A549 (cell line): ENCODE data around the gene KDM8. TPM values are rescaled to one million over a fixed set of nuclear protein-coding genes. Genes with fewer than 3 reads are reported as not detected.

ENCODE experiments used
- ATAC-seq, 2 experiments: fragments of 200-7000 bp in 1 of 2; fragments of >200 bp in 1 of 2; cut with Nextera tagmentation in 1 of 2; cut with Tn5 transposase in 1 of 2; 3 replicates each; pipeline versions ENCODE4 v1.8.0 to v1.9.1; 2018 to 2020; ENCODE audit warnings: mild to moderate bottlenecking in 1 of 2, moderate library complexity in 1 of 2
- CTCF ChIA-PET: fragments of 300-600 bp; sonication (Branson Sonifier 250); formaldehyde crosslinking; extraction: SDS; loops from one replicate; lab custom pipeline; 2021; ENCODE audit warnings: antibody characterized with exemption, inconsistent platforms; lab: Yijun Ruan, JAX
- POLR2A ChIA-PET: fragments of 350-600 bp; formaldehyde crosslinking; extraction: SDS; loops from one replicate; lab custom pipeline; 2021; ENCODE audit warnings: antibody characterized with exemption, inconsistent platforms; lab: Yijun Ruan, JAX
- DNase-seq, 2 experiments: peaks; one replicate each; pipeline versions ENCODE4 v3.0.0 to v3.0.0-alpha.2; 2011 to 2016; ENCODE audit warnings: low read depth in 1 of 2, low spot score in 1 of 2
- FAIRE-seq: peaks from 2 replicates; lab custom pipeline; 2011; peaks lifted over from hg19 to GRCh38; lab: Jason Lieb, UNC
- H3K27ac ChIP-seq, 2 experiments: fragments of >200 bp; sonication (Bioruptor Twin); formaldehyde crosslinking; 3 replicates each; pipeline ENCODE4 v1.5.1; 2016 to 2017
- H3K4me1 ChIP-seq: fragments of >200 bp; sonication (Bioruptor Twin); formaldehyde crosslinking; 3 replicates; pipeline ENCODE4 v1.6.1; 2016
- H3K4me2 ChIP-seq: fragments of >200 bp; sonication (Bioruptor Twin); formaldehyde crosslinking; 3 replicates; pipeline ENCODE4 v1.6.1; 2016
- H3K4me3 ChIP-seq: fragments of >200 bp; sonication (Bioruptor Twin); formaldehyde crosslinking; 3 replicates; pipeline ENCODE4 v1.5.1; 2016
- H3K9me3 ChIP-seq: fragments of >200 bp; sonication (Bioruptor Twin); formaldehyde crosslinking; 3 replicates; pipeline ENCODE4 v1.6.1; 2016
- BHLHE40 ChIP-seq: IDR thresholded peaks from 2 replicates; pipeline ENCODE4 v1.6.1; 2012; ENCODE audit warnings: low read depth, low read length, inconsistent platforms
- CBX8 ChIP-seq: fragments of 200-600 bp; sonication (generic); IDR thresholded peaks from 2 replicates; pipeline ENCODE4 v1.6.1; 2016
- CHD4 ChIP-seq: fragments of 200-600 bp; sonication (generic); IDR thresholded peaks from 2 replicates; pipeline ENCODE4 v1.6.1; 2016; ENCODE audit warnings: antibody characterized with exemption, mild to moderate bottlenecking, borderline replicate concordance
- EHMT2 ChIP-seq: fragments of 200-600 bp; sonication (generic); IDR thresholded peaks from 2 replicates; pipeline ENCODE4 v1.6.1; 2016; ENCODE audit warnings: antibody characterized with exemption, low read depth, mild to moderate bottlenecking, moderate library complexity
- EP300 ChIP-seq, 2 experiments: fragments of >200 bp; sonication (Bioruptor Twin); formaldehyde crosslinking; IDR thresholded peaks; 2 replicates in 1 of 2; 3 replicates in 1 of 2; pipeline ENCODE4 v1.6.1; 2016 to 2017
- HOXA7 ChIP-seq: fragments of 250-450 bp; sonication (Bioruptor Pico); IDR thresholded peaks from 2 replicates; pipeline ENCODE4 v1.5.0; 2020; ENCODE audit warnings: mild to moderate bottlenecking, moderate library complexity
- JUN ChIP-seq, 2 experiments: fragments of >200 bp; sonication (Bioruptor Twin); formaldehyde crosslinking; IDR thresholded peaks; 2 replicates in 1 of 2; 3 replicates in 1 of 2; pipeline ENCODE4 v1.6.1; 2016 to 2017
- KDM5A ChIP-seq: fragments of 200-600 bp; sonication (generic); IDR thresholded peaks from 2 replicates; pipeline ENCODE4 v1.6.1; 2016; ENCODE audit warnings: antibody characterized with exemption, mild to moderate bottlenecking
- MAFK ChIP-seq: fragments of 450-650 bp; IDR thresholded peaks from 2 replicates; pipeline ENCODE4 v1.6.1; 2014; ENCODE audit not compliant: partially characterized antibody
- MAZ ChIP-seq: fragments of 150-350 bp; IDR thresholded peaks from 2 replicates; pipeline ENCODE4 v1.6.1; 2014; ENCODE audit warnings: antibody characterized with exemption, low read depth, low read length, borderline replicate concordance
- MYC ChIP-seq: IDR thresholded peaks from 2 replicates; pipeline ENCODE4 v1.6.1; 2012; ENCODE audit warnings: mild to moderate bottlenecking, inconsistent platforms, low read length, improper control_type of control experiment, borderline replicate concordance
- POLR2AphosphoS2 ChIP-seq: conservative IDR thresholded peaks from 2 replicates; pipeline ENCODE4 v1.6.1; 2012; ENCODE audit warnings: low read length, improper control_type of control experiment, inconsistent platforms
- RFX5 ChIP-seq: fragments of 450-650 bp; IDR thresholded peaks from 2 replicates; pipeline ENCODE4 v1.7.1; 2014; ENCODE audit warnings: antibody characterized with exemption, mild to moderate bottlenecking, moderate library complexity
- WGBS: methylation state at CpG from one replicate; pipeline ENCODE4 v1.1.6; 2017; ENCODE audit errors: missing lambda C conversion rate; 5-methylcytosine and 5-hydroxymethylcytosine counted together
- polyA plus RNA-seq, 4 experiments: library from polyadenylated mRNA; depleted of rRNA in 3 of 4; stranded (reverse); fragments of >200 nt; fragmentation: RNase III in 1 of 4; extraction: RNeasy Plus Mini Kit Qiagen cat#74134 plus additional on column Dnase treatment in 1 of 4; gene quantifications; 2 replicates in 3 of 4; 3 replicates in 1 of 4; pipeline ENCODE4 v1.2.3, GENCODE V29; 2011 to 2017
- TF ChIP-seq, protein P1 (sequence below): fragments of 250-450 bp; sonication (Bioruptor Pico); IDR thresholded peaks from 2 replicates; pipeline ENCODE4 v1.5.0; 2020; ENCODE audit warnings: low read depth, mild to moderate bottlenecking, moderate library complexity
- TF ChIP-seq, protein P2 (sequence below): fragments of 250-450 bp; sonication (Bioruptor Pico); IDR thresholded peaks from 2 replicates; pipeline ENCODE4 v1.5.0; 2021; ENCODE audit warnings: mild to moderate bottlenecking, moderate library complexity, borderline replicate concordance
- TF ChIP-seq, protein P3 (sequence below): fragments of >200 bp; sonication (Bioruptor Twin); formaldehyde crosslinking; IDR thresholded peaks from 2 replicates; pipeline ENCODE4 v1.6.1; 2016
- TF ChIP-seq, protein P4 (sequence below): IDR thresholded peaks from 2 replicates; pipeline ENCODE4 v1.6.1; 2012
- TF ChIP-seq, protein P5 (sequence below): fragments of 200-600 bp; sonication (generic); IDR thresholded peaks from 2 replicates; pipeline ENCODE4 v1.6.1; 2016; ENCODE audit warnings: antibody characterized with exemption, mild to moderate bottlenecking, moderate library complexity
- TF ChIP-seq, protein P6 (sequence below): fragments of 450-650 bp; IDR thresholded peaks from 2 replicates; pipeline ENCODE4 v1.6.1; 2014; ENCODE audit warnings: antibody characterized with exemption
- TF ChIP-seq, protein P7 (sequence below): IDR thresholded peaks from 2 replicates; pipeline ENCODE4 v1.6.1; 2012

KDM8 gene
- polyA plus RNA-seq, 2 of the 4 experiments (the other 2 are of a cell fraction): 1.6 to 2.3 TPM

DNA sequence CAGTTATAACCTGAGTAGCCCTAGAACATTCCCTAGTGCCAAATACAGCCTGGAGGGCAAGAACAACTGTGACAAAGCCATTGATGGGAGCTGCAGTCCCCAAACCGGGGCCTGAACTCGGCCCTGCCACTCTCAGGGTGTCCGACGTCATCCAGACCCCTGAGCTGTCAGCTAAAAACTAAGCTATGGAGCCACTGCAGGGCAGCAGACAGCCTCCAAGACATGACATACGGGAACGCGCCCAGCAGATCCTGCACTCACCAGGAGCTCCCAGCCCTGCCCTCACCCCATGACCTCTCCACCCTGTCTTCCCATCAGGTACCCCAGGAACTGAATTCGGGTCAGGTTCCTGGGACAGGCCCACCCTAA is 28.4 kb downstream of the KDM8 start:
- H3K9me3 ChIP-seq: no peaks in the 10 kb centered on the region
- CTCF ChIA-PET: interaction anchor here (0.6 to 16.7 kb wide), 3 partner anchors 12 to 141 kb away, joined by 3 to 291 read pairs (median 4); no protein-coding TSS in a partner anchor
- H3K4me1 ChIP-seq: peaks cover 11% of the 10 kb centered on the region
- no peak for DNase-seq
- no peak for ATAC-seq
- POLR2A ChIA-PET: no interaction called here
- no peak overlapping the region for H3K4me3 ChIP-seq
- H3K27ac ChIP-seq: no peak overlapping the region
- WGBS: 85% methylated on average over 7 of the region's 8 CpGs
- FAIRE-seq: no peak
- H3K4me2 ChIP-seq: no peak overlapping the region
- TF ChIP-seq BHLHE40: no peak
- TF ChIP-seq CHD4: no peak
- TF ChIP-seq KDM5A: no peak
- TF ChIP-seq, protein P1, sequence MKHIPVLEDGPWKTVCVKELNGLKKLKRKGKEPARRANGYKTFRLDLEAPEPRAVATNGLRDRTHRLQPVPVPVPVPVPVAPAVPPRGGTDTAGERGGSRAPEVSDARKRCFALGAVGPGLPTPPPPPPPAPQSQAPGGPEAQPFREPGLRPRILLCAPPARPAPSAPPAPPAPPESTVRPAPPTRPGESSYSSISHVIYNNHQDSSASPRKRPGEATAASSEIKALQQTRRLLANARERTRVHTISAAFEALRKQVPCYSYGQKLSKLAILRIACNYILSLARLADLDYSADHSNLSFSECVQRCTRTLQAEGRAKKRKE: no peak
- TF ChIP-seq, protein P2, sequence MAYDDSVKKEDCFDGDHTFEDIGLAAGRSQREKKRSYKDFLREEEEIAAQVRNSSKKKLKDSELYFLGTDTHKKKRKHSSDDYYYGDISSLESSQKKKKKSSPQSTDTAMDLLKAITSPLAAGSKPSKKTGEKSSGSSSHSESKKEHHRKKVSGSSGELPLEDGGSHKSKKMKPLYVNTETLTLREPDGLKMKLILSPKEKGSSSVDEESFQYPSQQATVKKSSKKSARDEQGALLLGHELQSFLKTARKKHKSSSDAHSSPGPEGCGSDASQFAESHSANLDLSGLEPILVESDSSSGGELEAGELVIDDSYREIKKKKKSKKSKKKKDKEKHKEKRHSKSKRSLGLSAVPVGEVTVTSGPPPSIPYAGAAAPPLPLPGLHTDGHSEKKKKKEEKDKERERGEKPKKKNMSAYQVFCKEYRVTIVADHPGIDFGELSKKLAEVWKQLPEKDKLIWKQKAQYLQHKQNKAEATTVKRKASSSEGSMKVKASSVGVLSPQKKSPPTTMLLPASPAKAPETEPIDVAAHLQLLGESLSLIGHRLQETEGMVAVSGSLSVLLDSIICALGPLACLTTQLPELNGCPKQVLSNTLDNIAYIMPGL: no peak
- TF ChIP-seq, protein P3, sequence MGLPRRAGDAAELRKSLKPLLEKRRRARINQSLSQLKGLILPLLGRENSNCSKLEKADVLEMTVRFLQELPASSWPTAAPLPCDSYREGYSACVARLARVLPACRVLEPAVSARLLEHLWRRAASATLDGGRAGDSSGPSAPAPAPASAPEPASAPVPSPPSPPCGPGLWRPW: no peak
- no peak for TF ChIP-seq MAFK
- TF ChIP-seq MYC: no peak
- TF ChIP-seq EHMT2: no peak
- no peak for TF ChIP-seq POLR2AphosphoS2
- no peak for TF ChIP-seq EP300 (IDR thresholded peaks at IDR 0.05)
- no peak for TF ChIP-seq HOXA7 (CRISPR knock-in tag)
- TF ChIP-seq, protein P4, sequence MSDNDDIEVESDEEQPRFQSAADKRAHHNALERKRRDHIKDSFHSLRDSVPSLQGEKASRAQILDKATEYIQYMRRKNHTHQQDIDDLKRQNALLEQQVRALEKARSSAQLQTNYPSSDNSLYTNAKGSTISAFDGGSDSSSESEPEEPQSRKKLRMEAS: no peak
- TF ChIP-seq, protein P5, sequence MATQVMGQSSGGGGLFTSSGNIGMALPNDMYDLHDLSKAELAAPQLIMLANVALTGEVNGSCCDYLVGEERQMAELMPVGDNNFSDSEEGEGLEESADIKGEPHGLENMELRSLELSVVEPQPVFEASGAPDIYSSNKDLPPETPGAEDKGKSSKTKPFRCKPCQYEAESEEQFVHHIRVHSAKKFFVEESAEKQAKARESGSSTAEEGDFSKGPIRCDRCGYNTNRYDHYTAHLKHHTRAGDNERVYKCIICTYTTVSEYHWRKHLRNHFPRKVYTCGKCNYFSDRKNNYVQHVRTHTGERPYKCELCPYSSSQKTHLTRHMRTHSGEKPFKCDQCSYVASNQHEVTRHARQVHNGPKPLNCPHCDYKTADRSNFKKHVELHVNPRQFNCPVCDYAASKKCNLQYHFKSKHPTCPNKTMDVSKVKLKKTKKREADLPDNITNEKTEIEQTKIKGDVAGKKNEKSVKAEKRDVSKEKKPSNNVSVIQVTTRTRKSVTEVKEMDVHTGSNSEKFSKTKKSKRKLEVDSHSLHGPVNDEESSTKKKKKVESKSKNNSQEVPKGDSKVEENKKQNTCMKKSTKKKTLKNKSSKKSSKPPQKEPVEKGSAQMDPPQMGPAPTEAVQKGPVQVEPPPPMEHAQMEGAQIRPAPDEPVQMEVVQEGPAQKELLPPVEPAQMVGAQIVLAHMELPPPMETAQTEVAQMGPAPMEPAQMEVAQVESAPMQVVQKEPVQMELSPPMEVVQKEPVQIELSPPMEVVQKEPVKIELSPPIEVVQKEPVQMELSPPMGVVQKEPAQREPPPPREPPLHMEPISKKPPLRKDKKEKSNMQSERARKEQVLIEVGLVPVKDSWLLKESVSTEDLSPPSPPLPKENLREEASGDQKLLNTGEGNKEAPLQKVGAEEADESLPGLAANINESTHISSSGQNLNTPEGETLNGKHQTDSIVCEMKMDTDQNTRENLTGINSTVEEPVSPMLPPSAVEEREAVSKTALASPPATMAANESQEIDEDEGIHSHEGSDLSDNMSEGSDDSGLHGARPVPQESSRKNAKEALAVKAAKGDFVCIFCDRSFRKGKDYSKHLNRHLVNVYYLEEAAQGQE: no peak
- TF ChIP-seq, protein P6, sequence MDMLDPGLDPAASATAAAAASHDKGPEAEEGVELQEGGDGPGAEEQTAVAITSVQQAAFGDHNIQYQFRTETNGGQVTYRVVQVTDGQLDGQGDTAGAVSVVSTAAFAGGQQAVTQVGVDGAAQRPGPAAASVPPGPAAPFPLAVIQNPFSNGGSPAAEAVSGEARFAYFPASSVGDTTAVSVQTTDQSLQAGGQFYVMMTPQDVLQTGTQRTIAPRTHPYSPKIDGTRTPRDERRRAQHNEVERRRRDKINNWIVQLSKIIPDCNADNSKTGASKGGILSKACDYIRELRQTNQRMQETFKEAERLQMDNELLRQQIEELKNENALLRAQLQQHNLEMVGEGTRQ: no peak
- no peak for TF ChIP-seq RFX5
- no peak for TF ChIP-seq CBX8

DNA sequence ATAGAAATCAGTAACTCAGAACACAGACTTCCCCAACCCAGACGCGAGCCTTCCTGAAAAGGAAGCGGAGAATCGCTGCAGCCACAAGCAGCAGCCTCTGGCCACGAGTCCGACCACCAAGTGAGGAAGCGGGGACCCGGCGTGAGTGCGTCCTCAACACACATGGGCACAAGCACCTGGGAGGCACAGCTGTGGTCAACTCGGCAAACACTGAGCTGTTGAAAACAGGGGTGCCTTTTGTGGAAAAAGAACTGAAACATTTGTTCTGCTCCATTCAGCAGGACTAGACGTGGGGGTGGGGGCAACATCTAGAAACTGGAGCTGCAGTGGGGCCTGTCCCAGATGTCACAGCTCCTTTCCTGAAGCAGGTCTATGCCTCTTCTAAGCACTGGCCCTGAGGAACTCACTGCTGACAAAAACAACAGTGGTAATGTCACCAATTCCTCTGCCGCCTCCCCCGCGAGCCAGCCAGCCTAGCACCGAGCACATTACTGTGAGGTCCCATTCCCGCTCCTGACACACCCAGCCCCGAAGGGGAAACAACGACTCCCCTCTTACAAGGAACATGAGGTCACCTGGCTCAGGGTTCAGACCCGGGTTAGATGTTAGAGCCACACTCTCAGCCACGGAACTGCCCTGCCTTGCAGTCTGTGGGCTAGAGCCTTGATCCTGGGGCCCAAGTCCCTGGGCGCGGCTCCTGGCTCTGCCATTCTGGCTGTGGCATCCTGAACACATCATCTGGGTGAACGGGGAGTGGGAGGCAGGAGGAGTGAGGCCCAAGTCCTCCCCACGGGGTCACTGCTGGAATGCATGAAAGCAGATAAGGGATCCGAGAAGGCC is 29.0 kb downstream of the KDM8 start:
- Histone ChIP-seq H3K4me1 (peaks cover 11% of the 10 kb centered on the region), H3K27ac (no peak overlapping the region), H3K4me2 (no peak overlapping the region), H3K9me3 (no peaks in the 10 kb centered on the region), H3K4me3 (no peak overlapping the region)
- FAIRE-seq: no peak
- CTCF ChIA-PET: interaction anchor here (0.6 to 16.7 kb wide), 3 partner anchors 11 to 140 kb away, joined by 3 to 291 read pairs (median 4); no protein-coding TSS in a partner anchor
- POLR2A ChIA-PET: no interaction called here
- no peak for DNase-seq
- ATAC-seq: no peak
- 84% methylated on average over 26 of the region's 26 CpGs for WGBS
- TF ChIP-seq RFX5 (no peak), MAZ (no peak), JUN (IDR thresholded peaks at IDR 0.05) (no peak), POLR2AphosphoS2 (no peak)
- TF ChIP-seq, protein P5: no peak
- TF ChIP-seq, protein P6: no peak
- TF ChIP-seq, protein P1: no peak
- TF ChIP-seq, protein P7, sequence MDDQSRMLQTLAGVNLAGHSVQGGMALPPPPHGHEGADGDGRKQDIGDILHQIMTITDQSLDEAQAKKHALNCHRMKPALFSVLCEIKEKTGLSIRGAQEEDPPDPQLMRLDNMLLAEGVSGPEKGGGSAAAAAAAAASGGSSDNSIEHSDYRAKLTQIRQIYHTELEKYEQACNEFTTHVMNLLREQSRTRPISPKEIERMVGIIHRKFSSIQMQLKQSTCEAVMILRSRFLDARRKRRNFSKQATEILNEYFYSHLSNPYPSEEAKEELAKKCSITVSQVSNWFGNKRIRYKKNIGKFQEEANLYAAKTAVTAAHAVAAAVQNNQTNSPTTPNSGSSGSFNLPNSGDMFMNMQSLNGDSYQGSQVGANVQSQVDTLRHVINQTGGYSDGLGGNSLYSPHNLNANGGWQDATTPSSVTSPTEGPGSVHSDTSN: no peak
